ENCODE data around the gene BBIP1. TPM values are rescaled to one million over a fixed set of nuclear protein-coding genes. Genes with fewer than 3 reads are reported as not detected.

BBIP1 gene
- total RNA-seq, 1 experiment from 2014 or later = 16.7 TPM

GRCh38 chr10:110966146-110966545, 47.2 kb upstream of the BBIP1 start:
- BruUV-seq (replicated peaks) = no TSS peak
- no peaks in the 10 kb centered on the region for H3K36me3 ChIP-seq (ENCODE audit: control insufficient read depth, insufficient read depth, low read length)
- Mint-ChIP-seq H3K27ac (ENCODE audit: unreplicated experiment) (no peak overlapping the region), H3K4me3 (ENCODE audit: unreplicated experiment) (no peak overlapping the region), H3K9me3 (ENCODE audit: unreplicated experiment) (no peaks in the 10 kb centered on the region), H3K27me3 (ENCODE audit: insufficient read depth, unreplicated experiment) (no peaks in the 10 kb centered on the region), H3K4me1 (ENCODE audit: low read depth, unreplicated experiment) (no peaks in the 10 kb centered on the region), H3K36me3 (ENCODE audit: insufficient read depth, unreplicated experiment) (no peaks in the 10 kb centered on the region)
- no peaks in the 10 kb centered on the region for H3K9me3 ChIP-seq
- no peaks in the 10 kb centered on the region for H3K27me3 ChIP-seq (replicated peaks; ENCODE audit: control insufficient read depth, insufficient read depth, low read length)
- DNase-seq = no peak
- CTCF ChIA-PET = no interaction called here
- intact Hi-C loops (cut with micrococcal nuclease; ENCODE audit: unreplicated experiment) = no loop called here
- no peak for TF ChIP-seq CTCF (IDR thresholded peaks at IDR 0.05; ENCODE audit: insufficient read depth in 1 of 2, low read depth in 1 of 2, low read length in 1 of 2, severe bottlenecking in 1 of 2, unreplicated experiment in 1 of 2)
- POLR2A ChIA-PET = no interaction called here
- H3K4me1 ChIP-seq = no peaks in the 10 kb centered on the region
- no peak overlapping the region for H3K4me3 ChIP-seq (ENCODE audit: low read depth, low read length)

- no peaks in the 10 kb centered on the region for H3K36me3 Mint-ChIP-seq (ENCODE audit: insufficient read depth, unreplicated experiment)
- POLR2A ChIA-PET = no interaction called here
Measured at GRCh38 chr10:110965216-110965615, 46.2 kb upstream of the BBIP1 start.

GRCh38 chr10:110964681-110965080, 45.7 kb upstream of the BBIP1 start:
- H3K36me3 ChIP-seq (ENCODE audit: control insufficient read depth, insufficient read depth, low read length) = no peaks in the 10 kb centered on the region
- intact Hi-C loops (cut with micrococcal nuclease; ENCODE audit: unreplicated experiment) = no loop called here
- H3K9me3 Mint-ChIP-seq (ENCODE audit: unreplicated experiment) = no peaks in the 10 kb centered on the region
- ChIA-PET CTCF (no interaction called here), POLR2A (no interaction called here)
- H3K27me3 Mint-ChIP-seq (ENCODE audit: insufficient read depth, unreplicated experiment) = no peaks in the 10 kb centered on the region
- no peaks in the 10 kb centered on the region for H3K4me1 Mint-ChIP-seq (ENCODE audit: low read depth, unreplicated experiment)
- no peak overlapping the region for H3K4me3 Mint-ChIP-seq (ENCODE audit: unreplicated experiment)
- H3K4me3 ChIP-seq (ENCODE audit: low read depth, low read length) = no peak overlapping the region
- no peak overlapping the region for H3K27ac Mint-ChIP-seq (ENCODE audit: unreplicated experiment)
- H3K27me3 ChIP-seq (replicated peaks; ENCODE audit: control insufficient read depth, insufficient read depth, low read length) = no peaks in the 10 kb centered on the region
- H3K36me3 Mint-ChIP-seq (ENCODE audit: insufficient read depth, unreplicated experiment) = no peaks in the 10 kb centered on the region
- TF ChIP-seq CTCF (IDR thresholded peaks at IDR 0.05; ENCODE audit: insufficient read depth in 1 of 2, low read depth in 1 of 2, low read length in 1 of 2, severe bottlenecking in 1 of 2, unreplicated experiment in 1 of 2) = no peak
- no TSS peak for BruUV-seq (replicated peaks)
- no peaks in the 10 kb centered on the region for H3K4me1 ChIP-seq
- no peak for DNase-seq
- no peaks in the 10 kb centered on the region for H3K9me3 ChIP-seq

More at GRCh38 chr10:110965216-110965615, 46.2 kb upstream of the BBIP1 start:
- Histone ChIP-seq H3K4me1 (no peaks in the 10 kb centered on the region), H3K9me3 (no peaks in the 10 kb centered on the region), H3K27me3 (replicated peaks; ENCODE audit: control insufficient read depth, insufficient read depth, low read length) (no peaks in the 10 kb centered on the region), H3K4me3 (ENCODE audit: low read depth, low read length) (no peak overlapping the region), H3K36me3 (ENCODE audit: control insufficient read depth, insufficient read depth, low read length) (no peaks in the 10 kb centered on the region)
- Mint-ChIP-seq H3K4me3 (ENCODE audit: unreplicated experiment) (no peak overlapping the region), H3K4me1 (ENCODE audit: low read depth, unreplicated experiment) (no peaks in the 10 kb centered on the region), H3K27me3 (ENCODE audit: insufficient read depth, unreplicated experiment) (no peaks in the 10 kb centered on the region), H3K9me3 (ENCODE audit: unreplicated experiment) (no peaks in the 10 kb centered on the region), H3K27ac (ENCODE audit: unreplicated experiment) (no peak overlapping the region)
- no peak for TF ChIP-seq CTCF (IDR thresholded peaks at IDR 0.05; ENCODE audit: insufficient read depth in 1 of 2, low read depth in 1 of 2, low read length in 1 of 2, severe bottlenecking in 1 of 2, unreplicated experiment in 1 of 2)
- CTCF ChIA-PET = no interaction called here
- intact Hi-C loops (cut with micrococcal nuclease; ENCODE audit: unreplicated experiment) = no loop called here
- no TSS peak for BruUV-seq (replicated peaks)
- DNase-seq = no peak

Data from Caco-2 (cell line).